DMS 273 treated with DMSO at 0.1 percent for 48 hours (cell line): ENCODE data around the gene ZC3H7A.
"Not testable (repeated sequence)": the region's sequence is repeated elsewhere in the genome, so short reads cannot be mapped to it uniquely, and the experiment has no call there.

Source experiments
- DNase-seq: peaks from one replicate; lab custom pipeline; 2025; lab: John Stamatoyannopoulos, UW

Gene ZC3H7A

GRCh38 chr16:11801481-11802021, 4.5 kb upstream of the ZC3H7A start:
- no peak for DNase-seq

GRCh38 chr16:11800382-11800718, 3.3 kb upstream of the ZC3H7A start:
- DNase-seq: no peak

GRCh38 chr16:11799509-11800381, 2.7 kb upstream of the ZC3H7A start:
- DNase-seq: no peak

GRCh38 chr16:11799017-11799381, 1.9 kb upstream of the ZC3H7A start:
- no peak for DNase-seq

- DNase-seq: no peak
Observed at GRCh38 chr16:11797957-11798299, 870 bp upstream of the ZC3H7A start.

GRCh38 chr16:11796227-11797165, 562 bp downstream of the ZC3H7A start:
- DNase-seq: no peak

GRCh38 chr16:11795887-11796226, 1.2 kb downstream of the ZC3H7A start:
- DNase-seq: no peak

- no peak for DNase-seq
Observed at GRCh38 chr16:11794996-11795886, 1.8 kb downstream of the ZC3H7A start.

- DNase-seq: no peak
Observed at GRCh38 chr16:11794447-11794846, 2.6 kb downstream of the ZC3H7A start.

GRCh38 chr16:11793840-11794239, 3.2 kb downstream of the ZC3H7A start:
- no peak for DNase-seq

- DNase-seq: peak; percentile 92
Observed at GRCh38 chr16:11792410-11793241, 4.4 kb downstream of the ZC3H7A start.

- no peak for DNase-seq
Observed at GRCh38 chr16:11791144-11791828, 5.8 kb downstream of the ZC3H7A start.

- DNase-seq: no peak
Observed at GRCh38 chr16:11788914-11789313, 8.1 kb downstream of the ZC3H7A start.

GRCh38 chr16:11784980-11785599, 12.0 kb downstream of the ZC3H7A start:
- DNase-seq: not testable (repeated sequence)

GRCh38 chr16:11784381-11784780, 12.7 kb downstream of the ZC3H7A start:
- DNase-seq: not testable (repeated sequence)

- no peak for DNase-seq
Observed at GRCh38 chr16:11784038-11784369, 13.1 kb downstream of the ZC3H7A start.

- no peak for DNase-seq
Observed at GRCh38 chr16:11783319-11784037, 13.6 kb downstream of the ZC3H7A start.

- DNase-seq: peak; percentile 88
Observed at GRCh38 chr16:11781773-11782172, 15.3 kb downstream of the ZC3H7A start.

- peak; percentile 92 for DNase-seq
Observed at GRCh38 chr16:11780991-11781680, 15.9 kb downstream of the ZC3H7A start.
